ENCODE data around the gene MOCS1.

MOCS1 gene

DNA sequence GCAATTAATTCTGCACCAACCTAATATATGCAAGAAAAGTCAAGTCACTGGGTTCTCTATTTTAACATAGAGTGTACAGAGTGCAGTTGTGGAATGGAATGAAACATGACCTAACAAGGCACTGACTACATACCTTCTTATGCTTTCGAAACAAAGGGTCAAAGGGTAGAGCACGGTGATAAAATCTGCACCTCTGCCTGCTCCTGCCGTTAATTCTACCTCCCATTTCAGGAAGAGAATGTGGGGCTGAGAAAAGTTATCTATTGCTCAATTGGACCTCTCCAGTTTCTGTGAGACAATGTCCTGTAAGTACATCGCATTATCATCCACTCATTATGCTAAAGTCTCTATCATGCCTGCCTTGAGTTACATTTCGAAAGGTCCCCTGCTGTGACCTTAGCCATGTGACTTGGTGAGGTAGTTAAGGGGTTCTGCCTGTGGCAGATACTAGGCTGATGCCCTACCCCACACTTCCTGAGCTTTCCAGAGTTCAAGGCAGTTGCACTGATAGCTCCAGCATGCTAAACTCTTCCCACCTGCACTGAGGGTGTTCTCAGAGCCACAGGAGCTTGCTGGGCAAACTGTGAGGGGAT lies 14.0 kb upstream of the MOCS1 start:
- Histone ChIP-seq H3K4me1 (ENCODE audit: control insufficient read depth in 1 of 2, insufficient read depth in 1 of 2, low read depth in 1 of 2, low read length in 1 of 2) (no peaks in the 10 kb centered on the region), H3K9me3 (no peaks in the 10 kb centered on the region), H3K27me3 (peaks cover 4% of the 10 kb centered on the region), H3K4me3 (ENCODE audit: low read depth in 1 of 2, low read length in 1 of 2) (no peak overlapping the region), H3K36me3 (no peaks in the 10 kb centered on the region), H3K27ac (no peak overlapping the region)
- no peak for TF ChIP-seq CTCF (IDR thresholded peaks at IDR 0.05)

GRCh38 chr6:39947611-39948068 lies 13.4 kb upstream of the MOCS1 start:
- no peak overlapping the region for H3K4me3 ChIP-seq (ENCODE audit: low read depth in 1 of 2, low read length in 1 of 2)
- H3K27me3 ChIP-seq = peaks cover 4% of the 10 kb centered on the region
- no peaks in the 10 kb centered on the region for H3K4me1 ChIP-seq (ENCODE audit: control insufficient read depth in 1 of 2, insufficient read depth in 1 of 2, low read depth in 1 of 2, low read length in 1 of 2)
- no peaks in the 10 kb centered on the region for H3K9me3 ChIP-seq
- H3K36me3 ChIP-seq = no peaks in the 10 kb centered on the region
- no peak for TF ChIP-seq CTCF (IDR thresholded peaks at IDR 0.05)
- no peak overlapping the region for H3K27ac ChIP-seq

DNA sequence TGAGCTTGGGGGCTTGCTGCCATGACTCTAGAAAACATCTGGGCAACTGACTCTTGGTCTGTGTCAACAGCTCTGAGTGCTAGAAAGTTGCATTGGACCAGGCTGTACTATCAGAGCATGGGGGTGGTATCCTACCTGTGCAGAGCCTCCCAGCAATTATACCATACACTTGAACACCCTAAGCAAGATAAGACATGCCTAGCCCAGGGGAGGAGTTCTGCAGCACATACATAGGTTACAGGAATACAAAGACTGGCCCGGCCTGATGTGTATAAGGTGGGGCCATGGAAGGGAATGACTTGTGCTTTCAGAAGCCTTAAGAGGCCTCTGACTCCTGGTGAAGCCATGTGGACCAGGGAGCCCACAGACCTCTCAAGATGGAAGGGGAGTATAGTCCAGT lies 11.4 kb upstream of the MOCS1 start:
- no peak overlapping the region for H3K27ac ChIP-seq
- no peaks in the 10 kb centered on the region for H3K36me3 ChIP-seq
- no peak for TF ChIP-seq CTCF (IDR thresholded peaks at IDR 0.05)
- no peaks in the 10 kb centered on the region for H3K4me1 ChIP-seq (ENCODE audit: control insufficient read depth in 1 of 2, insufficient read depth in 1 of 2, low read depth in 1 of 2, low read length in 1 of 2)
- H3K9me3 ChIP-seq = no peaks in the 10 kb centered on the region
- H3K4me3 ChIP-seq (ENCODE audit: low read depth in 1 of 2, low read length in 1 of 2) = no peak overlapping the region
- no peaks in the 10 kb centered on the region for H3K27me3 ChIP-seq

DNA sequence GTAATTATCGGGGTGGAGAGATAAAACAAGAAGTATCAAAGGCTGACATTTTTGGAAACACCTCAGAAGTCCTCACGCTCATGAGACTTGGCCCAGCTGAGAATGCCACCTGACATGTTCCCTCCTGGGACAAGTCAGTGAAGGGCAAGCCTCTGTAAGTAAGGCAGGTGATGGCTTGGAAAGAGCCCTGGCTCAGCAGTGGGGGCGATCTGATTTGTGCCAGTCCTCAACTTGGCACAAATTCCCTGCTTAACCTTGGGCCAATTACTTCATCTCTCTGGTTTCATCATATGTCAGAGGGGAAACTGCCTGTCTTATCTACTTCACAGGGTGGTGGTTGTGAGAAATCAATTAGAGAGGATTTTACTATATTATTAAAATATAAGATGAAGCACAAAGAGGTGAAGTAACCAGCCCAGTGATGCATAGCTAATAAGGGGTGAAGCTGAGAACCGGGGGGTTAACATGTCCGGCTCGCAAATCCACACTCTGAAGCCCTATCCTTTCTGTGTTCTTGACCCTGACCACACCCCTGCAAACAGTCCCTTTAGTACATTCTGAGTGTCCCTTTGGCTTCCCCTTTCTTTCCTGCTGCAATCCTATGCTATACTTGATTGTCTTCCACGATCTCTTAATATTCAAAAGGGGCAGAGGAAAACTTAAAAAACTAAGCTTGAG lies 8.8 kb upstream of the MOCS1 start:
- H3K27ac ChIP-seq = no peak overlapping the region
- no peaks in the 10 kb centered on the region for H3K4me1 ChIP-seq (ENCODE audit: control insufficient read depth in 1 of 2, insufficient read depth in 1 of 2, low read depth in 1 of 2, low read length in 1 of 2)
- no peak overlapping the region for H3K4me3 ChIP-seq (ENCODE audit: low read depth in 1 of 2, low read length in 1 of 2)
- no peak for TF ChIP-seq CTCF (IDR thresholded peaks at IDR 0.05)
- H3K27me3 ChIP-seq = peaks cover 6% of the 10 kb centered on the region
- no peaks in the 10 kb centered on the region for H3K36me3 ChIP-seq
- H3K9me3 ChIP-seq = no peaks in the 10 kb centered on the region

DNA sequence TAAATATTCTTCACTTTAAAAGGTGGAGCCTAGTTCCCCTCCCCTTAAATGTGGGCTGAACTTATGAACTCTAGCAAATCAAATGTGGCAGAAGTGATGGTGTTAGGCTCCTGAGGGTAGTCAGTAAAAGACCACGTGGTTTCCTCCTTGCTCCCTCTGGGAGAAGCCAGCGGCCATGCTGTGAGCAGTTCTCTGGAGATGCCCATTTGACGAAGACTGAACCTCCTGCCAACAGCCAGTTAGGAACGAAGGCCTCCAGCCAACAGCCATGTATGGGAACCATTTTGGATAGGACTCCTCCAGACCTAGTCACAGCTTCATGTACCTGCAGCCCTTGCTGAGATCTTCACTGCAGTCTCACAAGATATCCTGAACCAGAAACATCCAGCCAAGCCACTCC lies 7.6 kb upstream of the MOCS1 start:
- H3K27me3 ChIP-seq = peaks cover 18% of the 10 kb centered on the region
- no peak overlapping the region for H3K27ac ChIP-seq
- H3K4me3 ChIP-seq (ENCODE audit: low read depth in 1 of 2, low read length in 1 of 2) = no peak overlapping the region
- TF ChIP-seq CTCF (IDR thresholded peaks at IDR 0.05) = no peak
- no peaks in the 10 kb centered on the region for H3K36me3 ChIP-seq
- no peaks in the 10 kb centered on the region for H3K9me3 ChIP-seq
- no peaks in the 10 kb centered on the region for H3K4me1 ChIP-seq (ENCODE audit: control insufficient read depth in 1 of 2, insufficient read depth in 1 of 2, low read depth in 1 of 2, low read length in 1 of 2)

All from neutrophil (primary cell).